ENCODE data around the gene CACNA1I. TPM values are rescaled to one million over a fixed set of nuclear protein-coding genes. Genes with fewer than 3 reads are reported as not detected.

Gene CACNA1I
- total RNA-seq, 4 donors from 2014 or later, result 0.16 to 0.57 (median 0.20) TPM

DNA sequence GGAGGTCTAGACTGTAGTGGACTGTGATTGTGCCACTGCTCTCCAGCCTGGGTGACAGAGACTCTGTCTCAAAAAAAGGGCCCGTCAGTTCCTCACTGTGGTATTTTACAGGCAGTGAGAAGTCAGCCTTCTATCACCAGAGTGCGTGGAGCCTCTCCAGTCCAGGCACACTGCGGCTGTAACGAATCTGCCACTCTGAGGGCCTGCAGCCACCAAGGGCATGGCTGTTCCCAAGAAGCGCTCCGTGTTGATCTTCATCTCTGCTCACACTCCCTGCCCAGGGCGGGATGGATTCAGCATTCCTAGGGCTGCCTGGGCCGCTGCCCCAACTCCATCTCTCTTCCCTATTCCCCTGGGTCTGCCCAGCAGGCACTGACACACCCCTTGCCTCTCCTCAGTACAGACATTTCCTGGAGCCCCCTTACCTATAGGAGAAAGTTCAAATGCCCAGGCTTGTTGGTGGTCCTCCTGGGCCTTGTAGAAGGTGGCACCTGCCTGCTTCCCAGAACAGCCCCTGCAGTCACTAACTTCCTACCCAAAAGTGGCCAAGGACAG, 148.4 kb downstream of the CACNA1I start:
- TF ChIP-seq, protein P1, sequence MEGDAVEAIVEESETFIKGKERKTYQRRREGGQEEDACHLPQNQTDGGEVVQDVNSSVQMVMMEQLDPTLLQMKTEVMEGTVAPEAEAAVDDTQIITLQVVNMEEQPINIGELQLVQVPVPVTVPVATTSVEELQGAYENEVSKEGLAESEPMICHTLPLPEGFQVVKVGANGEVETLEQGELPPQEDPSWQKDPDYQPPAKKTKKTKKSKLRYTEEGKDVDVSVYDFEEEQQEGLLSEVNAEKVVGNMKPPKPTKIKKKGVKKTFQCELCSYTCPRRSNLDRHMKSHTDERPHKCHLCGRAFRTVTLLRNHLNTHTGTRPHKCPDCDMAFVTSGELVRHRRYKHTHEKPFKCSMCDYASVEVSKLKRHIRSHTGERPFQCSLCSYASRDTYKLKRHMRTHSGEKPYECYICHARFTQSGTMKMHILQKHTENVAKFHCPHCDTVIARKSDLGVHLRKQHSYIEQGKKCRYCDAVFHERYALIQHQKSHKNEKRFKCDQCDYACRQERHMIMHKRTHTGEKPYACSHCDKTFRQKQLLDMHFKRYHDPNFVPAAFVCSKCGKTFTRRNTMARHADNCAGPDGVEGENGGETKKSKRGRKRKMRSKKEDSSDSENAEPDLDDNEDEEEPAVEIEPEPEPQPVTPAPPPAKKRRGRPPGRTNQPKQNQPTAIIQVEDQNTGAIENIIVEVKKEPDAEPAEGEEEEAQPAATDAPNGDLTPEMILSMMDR (IDR thresholded peaks at IDR 0.05; ENCODE audit: low read depth), result no peak

DNA sequence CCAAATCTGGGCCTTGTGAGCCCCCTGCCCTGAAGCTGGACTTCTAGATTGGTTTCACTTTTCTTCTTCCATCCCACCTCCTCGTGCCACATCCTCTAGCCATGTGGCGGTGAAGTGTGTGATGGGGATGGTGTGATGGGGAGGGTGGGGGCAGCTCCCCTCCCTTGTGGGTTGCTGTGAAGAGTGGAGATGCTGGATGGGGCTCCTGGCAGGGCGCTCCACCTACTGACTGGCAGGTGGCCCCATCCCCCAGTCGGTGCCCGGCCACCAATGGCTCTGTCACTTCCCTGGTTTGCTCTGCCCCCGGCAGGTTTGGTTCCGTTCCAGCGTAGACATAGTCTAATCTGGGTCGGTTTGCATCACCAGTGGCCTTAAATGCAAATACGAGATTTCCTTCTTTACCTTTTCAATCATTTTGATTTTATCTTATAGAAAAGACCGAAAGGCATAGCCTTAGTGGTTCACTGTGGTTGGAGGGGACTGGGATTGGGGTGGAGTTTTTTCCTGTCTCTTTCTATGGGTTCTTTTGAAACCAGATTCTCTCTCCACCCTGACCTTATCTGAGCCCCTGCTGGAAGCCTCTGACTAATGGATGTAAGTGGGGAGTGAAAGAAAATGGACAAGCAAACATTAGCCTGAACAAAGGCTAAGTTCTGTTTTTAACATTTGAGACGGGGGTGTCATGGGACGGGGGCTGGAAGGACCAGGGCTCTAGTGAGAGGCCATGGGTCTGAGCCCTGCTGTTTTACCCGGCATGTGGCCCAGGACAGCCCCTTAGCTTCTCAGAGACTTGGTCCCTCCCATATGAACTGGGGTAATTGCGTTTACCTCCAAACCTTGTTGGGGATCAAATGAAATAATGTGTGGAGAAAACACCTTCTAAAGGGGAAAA, 149.3 kb downstream of the CACNA1I start:
- TF ChIP-seq, protein P1 (IDR thresholded peaks at IDR 0.05; ENCODE audit: low read depth), result no peak

DNA sequence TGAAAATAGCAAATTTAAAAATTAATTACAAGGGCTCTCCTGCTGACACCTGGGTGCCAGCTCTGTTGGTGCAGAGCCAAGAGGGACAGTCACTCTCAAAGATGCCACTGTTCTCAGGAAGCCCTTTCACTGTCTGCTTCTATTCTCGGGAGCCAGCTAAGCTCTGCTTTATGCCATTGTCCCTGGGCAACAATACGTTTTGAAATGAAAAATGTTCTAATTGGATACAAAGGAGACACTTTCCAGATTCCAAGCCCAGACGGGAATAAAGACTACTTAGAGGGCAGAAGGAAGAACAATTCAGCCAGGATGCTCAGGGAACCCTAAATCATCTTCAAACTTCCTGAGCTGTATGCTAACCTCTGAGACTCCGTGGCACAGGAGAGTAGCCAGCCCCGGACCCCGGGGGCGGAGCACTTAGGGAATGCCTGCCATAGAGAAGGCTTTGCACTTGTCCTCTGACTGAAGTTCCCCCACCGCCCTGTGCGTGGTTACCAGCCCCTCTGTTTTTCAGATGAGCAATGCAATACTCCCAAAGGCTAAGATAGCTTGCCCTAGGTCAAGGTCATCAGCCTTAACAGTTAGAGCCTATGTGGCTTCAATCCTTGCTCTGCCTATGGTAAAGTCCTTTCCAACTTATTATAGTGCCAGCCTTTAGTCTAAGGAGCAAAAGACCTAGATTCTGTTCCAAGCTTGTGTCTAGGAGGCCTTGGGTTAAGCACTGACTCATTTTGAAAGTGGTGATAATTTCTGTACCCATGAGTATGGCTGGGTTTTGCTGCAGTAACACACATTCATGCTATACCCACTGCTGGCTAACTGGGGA, 150.9 kb downstream of the CACNA1I start:
- TF ChIP-seq, protein P1 (IDR thresholded peaks at IDR 0.05; ENCODE audit: low read depth), result no peak

DNA sequence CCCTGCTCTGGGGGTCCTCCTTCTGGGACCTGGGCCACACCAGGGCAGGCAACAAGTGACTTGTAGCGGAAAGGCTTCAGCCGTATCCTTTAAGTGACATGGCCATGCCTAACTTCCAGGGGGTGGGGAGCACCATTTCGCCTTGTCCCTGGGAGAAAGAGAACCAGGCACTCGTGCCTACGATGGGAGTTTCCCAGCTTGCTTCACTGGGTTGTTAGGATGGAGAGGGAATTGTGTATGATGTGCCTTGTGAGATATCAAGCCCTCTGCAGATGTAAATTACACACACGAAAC, 151.4 kb downstream of the CACNA1I start:
- TF ChIP-seq, protein P1 (IDR thresholded peaks at IDR 0.05; ENCODE audit: low read depth), result no peak

DNA sequence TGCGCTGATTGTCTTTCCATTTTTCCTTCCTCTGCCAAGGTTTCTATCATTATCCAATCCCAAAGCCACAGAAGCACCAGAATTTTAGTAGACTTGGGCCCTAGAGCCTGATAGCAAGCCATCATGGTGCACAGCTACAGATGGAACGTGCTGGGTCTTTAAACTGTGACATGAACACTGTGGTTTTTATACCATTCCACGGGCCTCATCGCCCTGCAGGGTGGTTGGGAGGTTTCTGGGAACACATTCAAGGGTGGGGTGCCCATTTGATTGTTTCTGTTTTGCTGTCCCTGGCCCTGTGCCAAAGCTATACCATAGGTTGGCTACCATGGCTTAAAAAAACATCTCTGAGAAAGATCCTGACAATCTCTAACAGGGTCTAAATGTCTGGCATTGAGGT, 151.9 kb downstream of the CACNA1I start:
- TF ChIP-seq, protein P1 (IDR thresholded peaks at IDR 0.05; ENCODE audit: low read depth), result no peak

DNA sequence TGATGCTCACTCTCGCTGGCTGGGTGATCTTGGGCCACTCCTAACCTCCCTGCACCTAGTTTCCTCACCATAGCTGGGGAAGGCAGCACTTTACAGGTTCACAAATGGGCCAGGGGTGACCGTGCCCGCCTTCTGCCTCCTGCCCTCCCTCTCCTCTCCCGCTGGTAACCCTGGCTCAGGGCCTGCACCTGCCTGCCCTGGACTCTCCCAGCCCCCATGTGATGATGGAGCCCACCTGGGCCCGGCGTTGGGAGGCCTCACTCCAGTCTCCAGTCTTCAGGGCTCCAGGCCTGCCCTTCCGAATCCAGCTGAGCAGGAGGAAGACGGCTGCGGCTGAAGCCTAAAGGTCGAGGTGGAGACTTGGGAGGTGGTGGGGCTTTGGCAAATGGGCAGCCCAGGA, 152.9 kb downstream of the CACNA1I start:
- TF ChIP-seq, protein P1 (IDR thresholded peaks at IDR 0.05; ENCODE audit: low read depth), result no peak

DNA sequence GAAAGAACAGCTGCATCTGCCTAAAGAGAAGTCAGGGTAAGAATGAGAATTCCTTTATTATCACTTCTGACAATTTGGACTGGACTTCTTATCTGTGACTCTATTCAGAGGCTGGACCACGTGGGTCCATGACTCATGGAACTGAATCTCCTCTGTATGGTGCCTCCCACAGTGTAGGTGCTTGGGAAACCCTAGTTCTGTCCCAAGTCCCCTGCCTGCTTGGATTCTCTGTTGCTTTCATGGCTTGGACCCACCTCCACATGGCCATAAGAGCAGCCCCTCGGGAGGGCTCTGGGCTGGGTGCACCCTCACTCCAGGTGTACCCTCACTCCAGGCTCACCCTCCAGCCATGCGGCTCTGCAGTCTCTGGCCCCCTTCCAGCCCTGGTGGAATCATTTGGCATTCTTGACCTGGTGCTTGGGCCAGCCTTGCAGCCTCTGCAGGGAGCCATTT, 153.4 kb downstream of the CACNA1I start:
- TF ChIP-seq, protein P1 (IDR thresholded peaks at IDR 0.05; ENCODE audit: low read depth), result no peak
